Stomach (tissue), 4 donors: Measurements from ENCODE around the gene KAT7.

Experiments used
- CTCF ChIP-seq, 7 experiments: fragments of 450-650 bp in 4 of 7; fragments of 200-600 bp in 3 of 7; sonication (generic) in 3 of 7; IDR thresholded peaks; one replicate each; pipeline ENCODE4 v1.5.1; 2016 to 2019; ENCODE audit warnings: antibody characterized with exemption in 7 of 7, control low read depth in 2 of 7, mild to moderate bottlenecking in 1 of 7
- POLR2A ChIP-seq, 4 donors: fragments of 450-650 bp; IDR thresholded peaks; one replicate each; pipeline ENCODE4 v1.6.1; 2016; ENCODE audit warnings: antibody characterized with exemption in 4 of 4, control low read depth in 2 of 4, mild to moderate bottlenecking in 1 of 4, moderate library complexity in 1 of 4

- TF ChIP-seq CTCF (IDR thresholded peaks at IDR 0.05) (no peak), POLR2A (IDR thresholded peaks at IDR 0.05) (no peak)
Measured at GRCh38 chr17:49881054-49881402, 92.5 kb downstream of the KAT7 start.
